GM12892 (cell line): Measurements from ENCODE around the gene STH.

Source experiments
- POLR2A ChIP-seq: IDR thresholded peaks from 2 replicates; pipeline ENCODE4 v1.6.1; 2011; ENCODE audit warnings: low read depth, low read length, control low read depth
- POLR2AphosphoS5 ChIP-seq: IDR thresholded peaks from 2 replicates; pipeline ENCODE4 v1.6.1; 2011; ENCODE audit warnings: low read depth, low read length, control low read depth
- TAF1 ChIP-seq: IDR thresholded peaks from 2 replicates; pipeline ENCODE4 v1.6.1; 2011; ENCODE audit warnings: low read depth, mild to moderate bottlenecking, control low read depth, low read length, borderline replicate concordance

- TF ChIP-seq POLR2AphosphoS5 (no peak), POLR2A (no peak), TAF1 (no peak)
These were observed 5.0 kb upstream of the STH start for GRCh38 chr17:45993962-45994627.
